ENCODE data around the gene KIF18B. TPM values are rescaled to one million over a fixed set of nuclear protein-coding genes. Genes with fewer than 3 reads are reported as not detected.

Gene KIF18B
- total and polyA plus RNA-seq, 2 of the 13 experiments (the other 11 are each of a cell fraction or from before 2014, with no cell fraction given): 15.2 to 15.3 TPM

GRCh38 chr17:44919885-44920564 lies 27.5 kb downstream of the KIF18B start (continued):
- TF ChIP-seq ZNF782 (CRISPR knock-in tag; IDR thresholded peaks at IDR 0.05; ENCODE audit: borderline replicate concordance): no peak
- TF ChIP-seq, protein P1, sequence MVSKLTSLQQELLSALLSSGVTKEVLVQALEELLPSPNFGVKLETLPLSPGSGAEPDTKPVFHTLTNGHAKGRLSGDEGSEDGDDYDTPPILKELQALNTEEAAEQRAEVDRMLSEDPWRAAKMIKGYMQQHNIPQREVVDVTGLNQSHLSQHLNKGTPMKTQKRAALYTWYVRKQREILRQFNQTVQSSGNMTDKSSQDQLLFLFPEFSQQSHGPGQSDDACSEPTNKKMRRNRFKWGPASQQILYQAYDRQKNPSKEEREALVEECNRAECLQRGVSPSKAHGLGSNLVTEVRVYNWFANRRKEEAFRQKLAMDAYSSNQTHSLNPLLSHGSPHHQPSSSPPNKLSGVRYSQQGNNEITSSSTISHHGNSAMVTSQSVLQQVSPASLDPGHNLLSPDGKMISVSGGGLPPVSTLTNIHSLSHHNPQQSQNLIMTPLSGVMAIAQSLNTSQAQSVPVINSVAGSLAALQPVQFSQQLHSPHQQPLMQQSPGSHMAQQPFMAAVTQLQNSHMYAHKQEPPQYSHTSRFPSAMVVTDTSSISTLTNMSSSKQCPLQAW (CRISPR knock-in tag; IDR thresholded peaks at IDR 0.05): no peak; the same call in 1 of the 2 replicates
- no peak for TF ChIP-seq ZIK1 (CRISPR knock-in tag; IDR thresholded peaks at IDR 0.05; ENCODE audit: borderline replicate concordance, low read depth)
- no peak for TF ChIP-seq ZSCAN5A (CRISPR knock-in tag; IDR thresholded peaks at IDR 0.05; ENCODE audit: borderline replicate concordance)
- TF ChIP-seq TFAP4 (IDR thresholded peaks at IDR 0.05; ENCODE audit: borderline replicate concordance, low read depth): peak; percentile 42; the same call in 1 of the 2 replicates
- TF ChIP-seq ZNF614 (CRISPR knock-in tag; IDR thresholded peaks at IDR 0.05; ENCODE audit: borderline replicate concordance): peak; percentile 59; the same call in 1 of the 2 replicates
- no peak for TF ChIP-seq KDM6A (CRISPR knock-in tag; IDR thresholded peaks at IDR 0.05; ENCODE audit: low read depth)
- TF ChIP-seq EP300 (IDR thresholded peaks at IDR 0.05; ENCODE audit: low read depth in 2 of 2, low read length in 2 of 2): no peak
- TF ChIP-seq EP300 (CRISPR knock-in tag; IDR thresholded peaks at IDR 0.05; ENCODE audit: borderline replicate concordance): no peak
- no peak for TF ChIP-seq FOXO4 (CRISPR knock-in tag; conservative IDR thresholded peaks at IDR 0.05)
- no peak for TF ChIP-seq ZNF616 (CRISPR knock-in tag; IDR thresholded peaks at IDR 0.05; ENCODE audit: low read depth)
- TF ChIP-seq SALL2 (CRISPR knock-in tag; IDR thresholded peaks at IDR 0.05): no peak
- peak; percentile 97 for TF ChIP-seq STAG1 (CRISPR knock-in tag; IDR thresholded peaks at IDR 0.05)
- TF ChIP-seq GATA4 (IDR thresholded peaks at IDR 0.05; ENCODE audit: borderline replicate concordance, low read depth): no peak
- no peak for TF ChIP-seq NBN (conservative IDR thresholded peaks at IDR 0.05)
- TF ChIP-seq AKAP8 (CRISPR knock-in tag; IDR thresholded peaks at IDR 0.05): 0 out of 2 replicates have a peak, but pooled peaks have one; percentile 28
- no peak for TF ChIP-seq ZFP41 (CRISPR knock-in tag; IDR thresholded peaks at IDR 0.05; ENCODE audit: borderline replicate concordance)
- TF ChIP-seq NFE2 (CRISPR knock-in tag; IDR thresholded peaks at IDR 0.05): no peak
- TF ChIP-seq JUN (CRISPR knock-in tag; IDR thresholded peaks at IDR 0.05): no peak
- no peak for TF ChIP-seq REL (CRISPR knock-in tag; conservative IDR thresholded peaks at IDR 0.05)
- TF ChIP-seq, protein P2, sequence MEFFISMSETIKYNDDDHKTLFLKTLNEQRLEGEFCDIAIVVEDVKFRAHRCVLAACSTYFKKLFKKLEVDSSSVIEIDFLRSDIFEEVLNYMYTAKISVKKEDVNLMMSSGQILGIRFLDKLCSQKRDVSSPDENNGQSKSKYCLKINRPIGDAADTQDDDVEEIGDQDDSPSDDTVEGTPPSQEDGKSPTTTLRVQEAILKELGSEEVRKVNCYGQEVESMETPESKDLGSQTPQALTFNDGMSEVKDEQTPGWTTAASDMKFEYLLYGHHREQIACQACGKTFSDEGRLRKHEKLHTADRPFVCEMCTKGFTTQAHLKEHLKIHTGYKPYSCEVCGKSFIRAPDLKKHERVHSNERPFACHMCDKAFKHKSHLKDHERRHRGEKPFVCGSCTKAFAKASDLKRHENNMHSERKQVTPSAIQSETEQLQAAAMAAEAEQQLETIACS (CRISPR knock-in tag; IDR thresholded peaks at IDR 0.05): no peak
- no peak for TF ChIP-seq KMT2B (CRISPR knock-in tag; IDR thresholded peaks at IDR 0.05)
